NCI-H1436 (cell line): Measurements from ENCODE around the gene PPP6C.
"Not testable (repeated sequence)": the region's sequence is repeated elsewhere in the genome, so short reads cannot be mapped to it uniquely, and the experiment has no call there.

Experiments used
- DNase-seq: peaks from one replicate; lab custom pipeline; 2025; lab: John Stamatoyannopoulos, UW

PPP6C gene

GRCh38 chr9:125141751-125142150, 47.9 kb downstream of the PPP6C start:
- DNase-seq, result no peak

DNA sequence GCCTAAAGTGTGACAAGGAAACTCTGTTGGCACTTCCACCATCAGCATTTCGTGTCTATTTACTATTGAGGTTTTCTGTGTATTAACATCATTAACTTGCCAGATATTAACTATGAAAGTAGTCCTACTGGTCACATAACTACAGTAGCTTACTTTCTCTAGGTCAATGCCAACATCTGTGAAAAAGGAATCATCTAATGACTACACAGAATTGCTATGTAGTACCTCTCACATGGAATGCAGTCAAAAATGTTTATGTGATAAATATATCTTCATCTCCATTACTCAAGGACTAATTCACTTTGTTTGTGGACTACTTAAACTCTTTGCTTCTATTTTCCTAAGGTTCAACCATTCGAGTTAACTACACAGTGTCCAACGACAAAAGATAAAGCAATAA, 48.4 kb downstream of the PPP6C start:
- no peak for DNase-seq

DNA sequence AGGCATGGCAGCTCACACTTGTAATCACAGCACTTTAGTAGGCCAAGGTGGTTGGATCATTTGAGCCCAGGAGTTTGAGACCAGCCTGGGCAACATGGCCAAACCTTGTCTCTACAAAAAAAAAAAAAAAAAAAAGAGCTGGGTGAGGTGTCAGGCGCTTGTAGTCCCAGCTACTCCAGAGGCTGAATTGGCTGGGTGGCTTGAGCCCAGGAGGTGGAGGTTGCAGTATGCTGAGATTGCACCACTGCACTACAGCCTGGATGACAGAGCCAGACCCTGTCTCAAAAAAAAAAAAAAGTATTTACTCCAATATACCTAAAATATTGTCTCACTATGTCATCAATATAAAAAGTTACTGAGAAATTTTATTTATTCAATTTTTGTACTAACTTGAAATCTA, 49.0 kb downstream of the PPP6C start:
- no peak for DNase-seq

DNA sequence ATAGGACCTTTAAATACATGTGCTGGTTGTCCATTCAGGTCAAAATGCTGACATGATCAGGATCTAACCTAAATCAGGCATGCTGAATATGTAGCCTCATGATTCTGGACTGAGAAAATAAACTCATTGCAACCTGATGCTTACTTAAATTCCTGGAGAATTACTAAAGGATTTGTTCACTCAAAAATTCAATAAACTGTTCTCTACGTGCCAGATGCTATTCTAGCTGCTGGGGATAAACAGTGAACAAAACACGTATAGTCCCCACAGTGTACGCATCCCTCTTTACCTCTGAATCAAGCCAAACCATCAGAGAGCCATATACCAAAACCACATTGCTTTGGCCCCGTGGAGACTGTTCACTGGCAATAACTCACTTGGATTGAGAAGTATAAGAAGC, 52.4 kb downstream of the PPP6C start:
- DNase-seq, result no peak

DNA sequence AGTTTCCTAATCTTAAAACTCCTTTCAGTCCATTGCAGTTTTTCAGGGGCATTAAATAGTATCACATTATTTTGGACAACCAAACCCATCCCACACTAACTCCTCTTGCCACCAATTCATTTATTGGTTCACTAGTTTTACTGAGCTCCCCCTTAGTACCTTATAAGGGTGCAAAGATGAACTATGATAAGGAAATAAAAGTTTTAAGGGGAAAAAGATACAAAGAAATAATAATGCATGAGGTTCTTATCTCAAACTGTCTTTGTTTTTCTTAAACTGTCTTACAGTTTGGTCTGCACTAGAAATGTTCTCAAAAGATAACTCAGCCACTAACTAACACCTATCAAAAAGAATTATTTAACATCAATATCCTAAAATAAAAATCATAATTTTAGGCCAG, 54.6 kb downstream of the PPP6C start:
- no peak for DNase-seq

GRCh38 chr9:125133403-125134329, 55.9 kb downstream of the PPP6C start:
- no peak for DNase-seq

DNA sequence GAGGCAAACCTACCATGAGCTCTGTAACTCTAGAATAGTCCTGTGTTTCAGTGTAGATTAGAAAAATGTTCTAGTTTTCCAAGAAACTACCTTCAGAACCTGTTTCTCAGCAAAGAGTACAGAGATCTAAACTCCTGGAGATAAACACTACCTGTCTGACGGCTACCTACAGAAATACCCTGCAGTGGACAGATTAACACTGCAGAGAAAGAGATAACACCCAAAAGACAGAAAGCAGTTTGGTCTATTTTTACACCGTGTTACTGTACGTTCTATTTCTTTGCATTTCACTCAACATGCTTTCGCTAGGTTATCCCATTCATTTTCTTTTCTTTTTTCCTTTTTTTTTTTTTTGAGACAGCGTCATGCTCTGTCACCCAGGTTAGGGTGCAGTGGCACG, 57.8 kb downstream of the PPP6C start:
- no peak for DNase-seq

DNA sequence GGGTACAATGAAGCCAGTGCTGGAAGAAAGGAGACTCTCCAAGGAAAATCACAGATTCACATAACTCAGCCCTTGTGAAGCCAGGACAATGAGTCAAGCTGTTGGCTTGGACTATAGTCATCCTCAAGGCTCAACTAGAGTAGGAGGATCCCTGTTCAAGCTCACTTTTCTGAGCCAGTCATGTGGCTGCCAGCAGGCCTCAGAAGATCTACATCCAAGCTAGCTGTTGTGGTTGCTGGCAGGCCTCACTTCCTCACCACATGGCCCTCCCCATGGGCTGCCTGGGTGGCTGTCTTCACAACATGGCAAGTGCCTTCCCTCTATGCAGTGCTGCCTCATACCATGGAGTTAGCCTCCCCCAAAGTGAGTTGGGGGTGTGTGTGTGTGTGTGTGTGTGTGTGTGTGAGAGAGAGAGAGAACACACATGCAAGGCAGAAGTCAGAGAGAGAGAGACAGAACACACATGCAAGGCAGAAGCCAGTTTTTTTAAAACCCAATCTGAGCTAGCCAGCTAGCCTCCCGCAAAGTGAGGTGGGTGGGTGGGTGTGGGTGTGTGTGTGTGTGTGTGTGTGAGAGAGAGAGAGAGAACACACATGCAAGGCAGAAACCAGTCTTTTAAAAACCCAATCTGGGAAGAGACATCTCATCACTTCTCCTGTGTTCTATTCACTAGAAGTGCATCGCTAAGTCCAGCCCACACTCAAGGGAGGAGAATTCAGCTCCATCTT, 63.4 kb downstream of the PPP6C start:
- DNase-seq, result no peak

DNA sequence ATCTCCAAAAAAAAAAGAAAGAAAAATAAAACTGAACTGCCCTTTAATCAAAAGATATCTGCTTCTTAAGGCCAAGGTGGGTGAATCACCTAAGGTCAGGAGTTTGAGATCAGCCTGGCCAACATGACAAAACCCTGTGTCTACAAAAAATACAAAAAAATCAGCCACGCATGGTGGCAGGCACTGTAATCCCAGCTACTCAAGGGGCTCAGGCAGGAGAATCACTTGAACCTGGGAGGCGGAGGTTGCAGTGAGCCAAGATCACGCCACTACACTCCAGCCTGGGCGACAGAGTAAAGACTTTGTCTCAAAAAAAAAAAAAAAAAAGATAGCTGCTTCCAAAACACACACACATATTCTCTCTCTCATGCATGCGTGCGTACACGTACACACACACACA, 64.1 kb downstream of the PPP6C start:
- no peak for DNase-seq

DNA sequence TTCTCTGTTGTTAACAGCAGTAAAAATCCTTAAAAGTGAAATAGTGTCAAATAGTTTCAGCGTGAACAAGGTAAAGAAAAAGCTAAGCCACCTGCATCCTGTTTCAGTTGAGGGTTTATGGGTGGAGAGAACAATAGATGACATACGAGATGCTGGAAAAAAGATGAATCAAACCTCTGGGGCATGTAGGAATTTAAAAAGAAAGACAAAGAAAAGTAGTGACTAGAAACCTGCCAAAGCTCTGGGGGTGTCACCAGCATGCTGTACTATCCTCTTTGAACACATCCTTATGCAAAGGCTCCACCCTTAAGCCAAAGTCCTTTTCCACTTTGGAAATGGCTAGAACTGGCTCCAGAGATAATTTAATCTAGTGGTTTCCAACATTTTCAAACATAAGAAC, 68.5 kb downstream of the PPP6C start:
- DNase-seq, result no peak

DNA sequence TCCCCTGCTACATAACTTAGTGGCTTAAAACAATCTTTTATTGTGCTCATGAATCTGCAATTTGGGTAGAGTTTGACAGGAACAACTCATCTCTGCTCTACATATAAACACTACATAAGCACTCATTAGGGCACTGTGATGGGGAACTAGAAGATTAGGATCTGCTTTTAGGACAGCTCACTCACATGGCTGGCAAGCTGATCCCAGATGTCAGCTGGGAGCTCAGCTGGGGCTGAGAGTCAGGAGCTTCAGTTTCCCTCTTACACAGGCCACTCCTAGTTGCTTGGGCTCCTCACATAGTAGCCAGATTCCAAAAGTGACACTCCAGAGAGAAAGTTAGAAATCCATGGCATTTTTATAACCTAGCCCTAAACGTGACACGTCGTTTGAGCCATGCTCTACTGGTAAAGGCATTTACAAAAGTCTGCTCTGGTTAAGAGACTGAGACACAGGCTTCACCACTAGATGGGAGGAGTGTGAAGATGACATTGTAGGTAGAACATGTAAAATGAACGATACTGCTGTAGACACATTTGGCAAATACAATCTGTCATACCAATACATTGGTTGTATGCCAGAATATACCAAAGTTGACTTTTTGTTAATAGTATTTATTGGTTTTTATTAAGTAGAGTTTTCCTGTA, 69.8 kb downstream of the PPP6C start:
- no peak for DNase-seq

GRCh38 chr9:125118696-125119095, 70.9 kb downstream of the PPP6C start:
- not testable (repeated sequence) for DNase-seq

GRCh38 chr9:125114503-125114902, 75.1 kb downstream of the PPP6C start:
- not testable (repeated sequence) for DNase-seq

GRCh38 chr9:125110464-125110863, 79.1 kb downstream of the PPP6C start:
- DNase-seq, result no peak

GRCh38 chr9:125108541-125108940, 81.1 kb downstream of the PPP6C start:
- DNase-seq, result not testable (repeated sequence)

DNA sequence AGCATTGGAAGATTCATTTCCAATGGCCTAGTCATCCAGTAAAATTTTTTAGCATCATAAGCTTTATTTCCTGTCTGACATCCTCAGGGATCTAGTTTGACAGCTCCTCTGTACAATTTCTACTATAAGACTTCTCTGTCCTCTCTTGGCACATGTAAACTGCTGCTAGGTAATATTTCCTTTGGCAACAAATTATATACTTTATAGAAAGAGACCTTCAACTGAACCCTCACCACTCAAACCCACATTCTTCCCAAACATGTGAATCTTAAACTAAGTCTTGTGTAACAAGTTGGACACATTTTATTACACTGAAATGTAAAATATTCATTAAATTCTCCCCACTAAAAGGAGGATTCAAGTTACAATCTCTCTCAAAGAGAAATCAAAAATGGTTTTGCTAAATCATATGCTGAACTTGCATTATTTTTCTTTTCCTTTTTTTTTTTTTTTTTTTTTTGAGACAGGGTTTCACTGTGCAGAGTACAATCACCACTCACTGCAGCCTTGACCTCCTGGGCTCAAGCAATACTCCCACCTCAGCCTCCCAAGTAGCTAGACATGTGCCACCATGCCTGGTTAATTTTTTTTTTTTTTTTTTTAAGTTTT, 83.2 kb downstream of the PPP6C start:
- no peak for DNase-seq

- DNase-seq, result no peak
Observed at GRCh38 chr9:125103770-125104460, 85.7 kb downstream of the PPP6C start.

GRCh38 chr9:125103021-125103420, 86.6 kb downstream of the PPP6C start:
- DNase-seq, result no peak

- DNase-seq, result no peak
Observed at GRCh38 chr9:125100822-125101221, 88.8 kb downstream of the PPP6C start.

DNA sequence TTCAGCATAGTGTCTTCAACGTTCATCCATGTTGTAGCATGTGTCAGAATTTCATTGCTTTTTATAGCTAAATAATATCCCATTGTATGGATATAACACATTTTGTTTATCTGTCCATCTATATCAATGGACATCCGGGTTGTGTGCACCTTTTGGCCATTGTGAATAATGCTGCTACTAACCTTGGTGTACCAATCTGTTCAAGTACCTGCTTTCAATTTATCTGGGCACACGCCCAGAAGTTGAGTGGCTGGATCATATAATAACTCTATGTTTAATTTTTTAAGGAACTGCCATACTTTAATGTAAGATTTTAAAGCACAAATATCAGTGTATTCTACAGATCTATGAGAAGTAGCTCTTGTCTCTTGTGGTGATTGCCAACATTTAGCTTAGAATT, 89.8 kb downstream of the PPP6C start:
- peak; percentile 16 for DNase-seq
